WTC11 (cell line): ENCODE data around the gene EBF3.

Source experiments
- MAX ChIP-seq: sonication (generic); formaldehyde crosslinking; IDR thresholded peaks from 2 replicates; pipeline ENCODE4 v1.8.0; 2022; ENCODE audit warnings: mild to moderate bottlenecking, missing genetic modification reagents
- NR1H2 ChIP-seq: sonication (generic); formaldehyde crosslinking; IDR thresholded peaks from 2 replicates; pipeline ENCODE4 v1.9.0; 2021; ENCODE audit warnings: mild to moderate bottlenecking, moderate library complexity, missing genetic modification reagents
- ZNF121 ChIP-seq: sonication (generic); formaldehyde crosslinking; IDR thresholded peaks from 2 replicates; pipeline ENCODE4 v1.8.0; 2023; ENCODE audit warnings: missing genetic modification reagents
- TF ChIP-seq, protein P1 (sequence below): fragments of 200-600 bp; IDR thresholded peaks from 2 replicates; pipeline ENCODE4 v1.8.0; 2022; ENCODE audit warnings: antibody characterized with exemption
- TF ChIP-seq, protein P2 (sequence below): sonication (generic); formaldehyde crosslinking; IDR thresholded peaks from 2 replicates; pipeline ENCODE4 v1.8.1; 2023; ENCODE audit warnings: mild to moderate bottlenecking, missing genetic modification reagents, moderate library complexity

- TF ChIP-seq NR1H2 (CRISPR knock-in tag) (no peak), ZNF121 (no peak), MAX (CRISPR knock-in tag) (no peak)
- TF ChIP-seq, protein P1, sequence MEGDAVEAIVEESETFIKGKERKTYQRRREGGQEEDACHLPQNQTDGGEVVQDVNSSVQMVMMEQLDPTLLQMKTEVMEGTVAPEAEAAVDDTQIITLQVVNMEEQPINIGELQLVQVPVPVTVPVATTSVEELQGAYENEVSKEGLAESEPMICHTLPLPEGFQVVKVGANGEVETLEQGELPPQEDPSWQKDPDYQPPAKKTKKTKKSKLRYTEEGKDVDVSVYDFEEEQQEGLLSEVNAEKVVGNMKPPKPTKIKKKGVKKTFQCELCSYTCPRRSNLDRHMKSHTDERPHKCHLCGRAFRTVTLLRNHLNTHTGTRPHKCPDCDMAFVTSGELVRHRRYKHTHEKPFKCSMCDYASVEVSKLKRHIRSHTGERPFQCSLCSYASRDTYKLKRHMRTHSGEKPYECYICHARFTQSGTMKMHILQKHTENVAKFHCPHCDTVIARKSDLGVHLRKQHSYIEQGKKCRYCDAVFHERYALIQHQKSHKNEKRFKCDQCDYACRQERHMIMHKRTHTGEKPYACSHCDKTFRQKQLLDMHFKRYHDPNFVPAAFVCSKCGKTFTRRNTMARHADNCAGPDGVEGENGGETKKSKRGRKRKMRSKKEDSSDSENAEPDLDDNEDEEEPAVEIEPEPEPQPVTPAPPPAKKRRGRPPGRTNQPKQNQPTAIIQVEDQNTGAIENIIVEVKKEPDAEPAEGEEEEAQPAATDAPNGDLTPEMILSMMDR = no peak
- TF ChIP-seq, protein P2, sequence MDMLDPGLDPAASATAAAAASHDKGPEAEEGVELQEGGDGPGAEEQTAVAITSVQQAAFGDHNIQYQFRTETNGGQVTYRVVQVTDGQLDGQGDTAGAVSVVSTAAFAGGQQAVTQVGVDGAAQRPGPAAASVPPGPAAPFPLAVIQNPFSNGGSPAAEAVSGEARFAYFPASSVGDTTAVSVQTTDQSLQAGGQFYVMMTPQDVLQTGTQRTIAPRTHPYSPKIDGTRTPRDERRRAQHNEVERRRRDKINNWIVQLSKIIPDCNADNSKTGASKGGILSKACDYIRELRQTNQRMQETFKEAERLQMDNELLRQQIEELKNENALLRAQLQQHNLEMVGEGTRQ = no peak
Measured at GRCh38 chr10:130009228-130009627, 45.2 kb upstream of the EBF3 start.
